ENCODE measurements around the gene MYH14.

DNA sequence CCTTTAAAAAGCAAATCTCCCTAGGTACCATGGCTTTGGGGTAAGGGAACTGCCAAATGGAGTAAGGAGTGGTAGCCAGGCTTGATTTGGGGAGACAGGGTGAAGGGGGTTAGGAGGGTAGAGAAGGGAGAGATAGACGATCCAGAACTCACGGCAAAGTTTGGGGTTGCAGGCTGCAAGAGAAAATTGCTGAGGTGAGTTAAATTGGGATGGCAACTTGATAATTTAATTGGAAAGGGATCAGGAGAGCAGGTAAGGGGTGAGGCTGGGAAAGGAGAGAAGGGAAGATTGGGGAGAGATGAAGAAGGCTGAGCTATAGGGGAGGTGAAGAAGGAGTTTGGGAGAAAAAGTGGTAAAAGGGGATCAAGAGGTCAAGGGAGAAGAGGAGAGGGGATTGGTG lies 44.3 kb upstream of the MYH14 start:
- TF ChIP-seq GATA2 (IDR thresholded peaks at IDR 0.05; ENCODE audit: low read depth, low read length) (no peak), GATA3 (IDR thresholded peaks at IDR 0.05; ENCODE audit: low read depth, low read length) (no peak)

Data from SH-SY5Y (cell line).